IMR-90 (cell line): ENCODE results near the gene GMCL2. TPM values are rescaled to one million over a fixed set of nuclear protein-coding genes. Genes with fewer than 3 reads are reported as not detected.

Experiments used
- ATAC-seq: fragments of 200-7000 bp; cut with Tn5 transposase; 2 replicates; pipeline ENCODE4 v1.9.1; 2020; ENCODE audit warnings: low read depth, mild to moderate bottlenecking, moderate library complexity
- BruUV-seq: library from RNA; stranded (reverse); fragments of 400-500 nt; replicated peaks from 2 replicates; lab custom pipeline; 2021; lab: Mats Ljungman, UMichigan
- CTCF ChIA-PET: fragments of 300-600 bp; formaldehyde crosslinking; extraction: SDS; loops from one replicate; lab custom pipeline; 2021; ENCODE audit warnings: antibody characterized with exemption; lab: Yijun Ruan, JAX
- POLR2A ChIA-PET: fragments of 300-600 bp; sonication (Branson Sonifier 250); formaldehyde crosslinking; loops from one replicate; lab custom pipeline; 2022; ENCODE audit warnings: antibody characterized with exemption; ENCODE audit not compliant: unreplicated experiment; lab: Charles Lee
- DNase-seq: peaks from one replicate; pipeline ENCODE4 v3.0.0; 2013
- H2AFZ ChIP-seq: replicated peaks from 2 replicates; pipeline ENCODE3; 2013; ENCODE audit warnings: low read length, mild to moderate bottlenecking; ENCODE audit not compliant: poor library complexity
- H2AK5ac ChIP-seq: 2 replicates; pipeline ENCODE4 v1.6.1; 2013; ENCODE audit warnings: low read depth, low read length, inconsistent platforms
- H2AK9ac ChIP-seq: replicated peaks from 2 replicates; pipeline ENCODE3; 2013; ENCODE audit warnings: mild to moderate bottlenecking, low read depth, low read length, moderate library complexity; ENCODE audit not compliant: poor library complexity
- H2BK120ac ChIP-seq: 2 replicates; pipeline ENCODE4 v1.6.1; 2013; ENCODE audit warnings: low read depth, low read length, inconsistent platforms
- H2BK15ac ChIP-seq: 3 replicates; pipeline ENCODE4 v1.6.1; 2013; ENCODE audit warnings: low read depth, low read length, inconsistent platforms
- H2BK20ac ChIP-seq: 2 replicates; pipeline ENCODE4 v1.6.1; 2013; ENCODE audit warnings: low read depth, mild to moderate bottlenecking, inconsistent platforms, low read length, moderate library complexity
- H2BK5ac ChIP-seq: 2 replicates; pipeline ENCODE4 v1.6.1; 2013; ENCODE audit warnings: mild to moderate bottlenecking, low read depth, low read length, inconsistent platforms; ENCODE audit not compliant: poor library complexity, severe bottlenecking
- H3K14ac ChIP-seq: replicated peaks from 2 replicates; pipeline ENCODE4 v1.6.1; 2013; ENCODE audit warnings: low read depth, low read length, inconsistent platforms
- H3K18ac ChIP-seq: 2 replicates; pipeline ENCODE4 v1.6.1; 2013; ENCODE audit warnings: low read depth, low read length, control low read depth
- H3K23ac ChIP-seq: 2 replicates; pipeline ENCODE4 v1.6.1; 2013; ENCODE audit warnings: low read depth, low read length, inconsistent platforms
- H3K27ac ChIP-seq: 2 replicates; pipeline ENCODE4 v1.5.1; 2013; ENCODE audit warnings: mild to moderate bottlenecking, control low read depth, low read length; ENCODE audit not compliant: insufficient read depth
- H3K27me3 ChIP-seq: 2 replicates; pipeline ENCODE4 v1.6.1; 2013; ENCODE audit warnings: low read length; ENCODE audit not compliant: control insufficient read depth, insufficient read depth
- H3K36me3 ChIP-seq: 2 replicates; pipeline ENCODE4 v1.6.1; 2013; ENCODE audit warnings: low read length, mixed read lengths; ENCODE audit not compliant: control insufficient read depth, insufficient read depth
- H3K4ac ChIP-seq: 2 replicates; pipeline ENCODE4 v1.6.1; 2013; ENCODE audit warnings: low read depth, low read length, inconsistent platforms
- H3K4me1 ChIP-seq: 2 replicates; pipeline ENCODE4 v1.6.1; 2013; ENCODE audit warnings: low read length, mixed read lengths; ENCODE audit not compliant: control insufficient read depth, insufficient read depth
- H3K4me2 ChIP-seq: 2 replicates; pipeline ENCODE4 v1.6.1; 2013; ENCODE audit warnings: low read depth, mild to moderate bottlenecking, control low read depth, low read length, moderate library complexity
- H3K4me3 ChIP-seq: 2 replicates; pipeline ENCODE4 v1.5.1; 2013; ENCODE audit warnings: low read depth, mild to moderate bottlenecking, control low read depth, low read length, moderate library complexity; ENCODE audit not compliant: insufficient read depth
- H3K56ac ChIP-seq: 2 replicates; pipeline ENCODE4 v1.6.1; 2013; ENCODE audit warnings: low read length, inconsistent platforms; ENCODE audit not compliant: insufficient read depth; ENCODE audit errors: extremely low read depth
- H3K79me1 ChIP-seq, 2 experiments: 2 replicates each; pipeline ENCODE4 v1.6.1; 2013; ENCODE audit warnings: low read length in 2 of 2, inconsistent platforms in 1 of 2, low read depth in 1 of 2
- H3K9ac ChIP-seq: 2 replicates; pipeline ENCODE4 v1.6.1; 2013; ENCODE audit warnings: low read depth, low read length, control low read depth
- H3K9me1 ChIP-seq: 2 replicates; pipeline ENCODE4 v1.6.1; 2013; ENCODE audit warnings: low read length, inconsistent platforms; ENCODE audit not compliant: insufficient read depth
- H3K9me3 ChIP-seq: 2 replicates; pipeline ENCODE4 v1.6.1; 2013; ENCODE audit warnings: low read length; ENCODE audit not compliant: control insufficient read depth, insufficient read depth
- H4K20me1 ChIP-seq: 2 replicates; pipeline ENCODE4 v1.6.1; 2013; ENCODE audit warnings: low read length, inconsistent platforms; ENCODE audit not compliant: insufficient read depth
- H4K5ac ChIP-seq: 2 replicates; pipeline ENCODE4 v1.6.1; 2013; ENCODE audit warnings: mild to moderate bottlenecking, low read depth, low read length, control low read depth
- H4K8ac ChIP-seq, 2 experiments: 2 replicates each; pipeline ENCODE4 v1.6.1; 2013; ENCODE audit warnings: low read depth in 2 of 2, low read length in 2 of 2, control low read depth in 1 of 2, inconsistent platforms in 1 of 2
- H4K91ac ChIP-seq: 2 replicates; pipeline ENCODE4 v1.6.1; 2013; ENCODE audit warnings: low read depth, low read length, inconsistent platforms; ENCODE audit not compliant: insufficient read depth
- BHLHE40 ChIP-seq: fragments of 150-350 bp; IDR thresholded peaks from 2 replicates; pipeline ENCODE4 v1.6.1; 2016; ENCODE audit warnings: mild to moderate bottlenecking, low read depth, low read length
- CEBPB ChIP-seq: IDR thresholded peaks from 2 replicates; pipeline ENCODE4 v1.6.1; 2012; ENCODE audit warnings: low read depth, low read length, improper control_type of control experiment
- CHD1 ChIP-seq: IDR thresholded peaks from 2 replicates; pipeline ENCODE4 v1.6.1; 2012; ENCODE audit warnings: low read depth, low read length, improper control_type of control experiment
- FOS ChIP-seq: fragments of 150-350 bp; IDR thresholded peaks from 2 replicates; pipeline ENCODE4 v1.6.1; 2016; ENCODE audit warnings: low read depth, low read length
- MAFK ChIP-seq: IDR thresholded peaks from 2 replicates; pipeline ENCODE4 v1.6.1; 2012; ENCODE audit warnings: low read depth, low read length, improper control_type of control experiment
- MAZ ChIP-seq: IDR thresholded peaks from 2 replicates; pipeline ENCODE4 v1.6.1; 2012; ENCODE audit warnings: low read depth, mild to moderate bottlenecking, low read length, improper control_type of control experiment, moderate library complexity, borderline replicate concordance
- MXI1 ChIP-seq: IDR thresholded peaks from 2 replicates; pipeline ENCODE4 v1.6.1; 2012; ENCODE audit warnings: low read depth, mild to moderate bottlenecking, low read length, moderate library complexity, borderline replicate concordance
- NFE2L2 ChIP-seq: fragments of 150-350 bp; IDR thresholded peaks from 2 replicates; pipeline ENCODE4 v1.6.1; 2016; ENCODE audit warnings: low read depth, mild to moderate bottlenecking, low read length
- POLR2A ChIP-seq: IDR thresholded peaks from 2 replicates; pipeline ENCODE4 v1.6.1; 2012; ENCODE audit warnings: mild to moderate bottlenecking, low read depth, low read length
- RAD21 ChIP-seq: IDR thresholded peaks from 2 replicates; pipeline ENCODE4 v1.6.1; 2012; ENCODE audit warnings: low read length, improper control_type of control experiment
- RCOR1 ChIP-seq: IDR thresholded peaks from 2 replicates; pipeline ENCODE4 v1.6.1; 2012; ENCODE audit warnings: mild to moderate bottlenecking, low read length, improper control_type of control experiment; ENCODE audit not compliant: insufficient replicate concordance
- RFX5 ChIP-seq: IDR thresholded peaks from 2 replicates; pipeline ENCODE4 v1.8.0; 2012; ENCODE audit warnings: low read depth, mild to moderate bottlenecking, low read length, moderate library complexity
- SMC3 ChIP-seq: fragments of 150-350 bp; IDR thresholded peaks from 2 replicates; pipeline ENCODE4 v1.6.1; 2016; ENCODE audit warnings: low read depth, mild to moderate bottlenecking, antibody characterized with exemption, low read length, moderate library complexity
- WGBS, 2 experiments: methylation state at CpG; one replicate each; pipeline versions ENCODE4 v1.1.5 to v1.1.7; 2013; ENCODE audit warnings: missing lambda C conversion rate in 2 of 2; ENCODE audit not compliant: insufficient read length in 1 of 2; ENCODE audit errors: extremely low coverage in 2 of 2; 5-methylcytosine and 5-hydroxymethylcytosine counted together
- dilution Hi-C: fragments of 300-500 bp; cut with HindIII; formaldehyde crosslinking; loops from one replicate; pipeline ENCODE4 v1.14.3; 2018; ENCODE audit warnings: low sequenced_read_pairs; ENCODE audit not compliant: unreplicated experiment
- in situ Hi-C: fragments of 300-500 bp; cut with MboI; formaldehyde crosslinking; loops from 3 replicates; pipeline ENCODE4 v1.14.3; 2019; ENCODE audit warnings: low sequenced_read_pairs, inconsistent platforms, mixed read lengths
- intact Hi-C: fragments of 100-400 bp; cut with micrococcal nuclease; formaldehyde crosslinking; loops from 2 replicates; pipeline ENCODE4 v1.10.0; 2022
- polyA plus RNA-seq, 3 experiments: library from polyadenylated mRNA; depleted of rRNA; stranded (reverse); fragments of >200 nt; gene quantifications; 2 replicates each; pipeline ENCODE4 v1.2.3, GENCODE V29; 2012; ENCODE audit warnings: low replicate concordance in 1 of 3
- total RNA-seq: library from RNA; depleted of rRNA; stranded (reverse); fragments of >200 nt; gene quantifications from 2 replicates; pipeline ENCODE4 v1.2.3, GENCODE V29; 2012
- TF ChIP-seq, protein P1 (sequence below): conservative IDR thresholded peaks from 2 replicates; pipeline ENCODE4 v1.5.1; 2012; ENCODE audit warnings: mild to moderate bottlenecking, low read depth, low read length, improper control_type of control experiment
- TF ChIP-seq, protein P2 (sequence below): fragments of 150-350 bp; IDR thresholded peaks from 2 replicates; pipeline ENCODE4 v1.6.1; 2016; ENCODE audit warnings: low read depth, mild to moderate bottlenecking, low read length, moderate library complexity, borderline replicate concordance
- TF ChIP-seq, protein P3 (sequence below): fragments of 150-350 bp; IDR thresholded peaks from 2 replicates; pipeline ENCODE4 v1.6.1; 2017; ENCODE audit warnings: mild to moderate bottlenecking, antibody characterized with exemption, low read length, low read depth

GMCL2 gene
- total and polyA plus RNA-seq, 2 of the 4 experiments (the other 2 are of a cell fraction) = not detected

DNA sequence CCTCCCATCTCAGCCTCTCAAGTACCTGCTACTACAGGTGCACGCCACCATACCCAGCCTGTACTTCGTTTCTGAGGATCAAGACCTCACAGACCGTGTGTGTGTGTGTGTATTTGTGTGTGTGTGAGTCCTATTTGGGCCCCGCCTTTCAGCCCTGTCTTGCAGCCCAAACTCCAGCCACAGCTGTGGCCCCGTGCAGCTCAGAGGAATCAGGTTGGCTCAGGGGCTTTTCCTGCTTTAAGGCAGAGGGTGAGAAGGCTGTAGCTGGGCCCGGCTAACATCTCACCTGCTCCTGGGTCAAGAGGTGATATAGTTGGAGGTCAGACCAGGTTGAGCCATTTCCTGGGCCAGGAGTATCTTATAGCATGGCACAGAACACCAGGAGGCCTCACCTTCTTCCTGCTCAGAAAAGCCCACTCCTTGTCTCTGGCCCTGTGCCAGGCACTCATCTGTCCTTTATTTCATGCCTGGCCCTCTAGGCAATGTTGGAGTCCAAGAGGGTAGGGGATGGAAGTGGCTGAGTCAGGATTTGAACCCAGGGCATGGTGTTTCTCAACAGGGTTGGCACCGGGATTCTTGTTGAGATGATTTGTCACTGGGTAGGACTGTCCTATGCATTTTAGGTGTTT, 47.1 kb upstream of the GMCL2 start:
- DNase-seq (no peak), ATAC-seq (no peak)
- intact Hi-C loops = loop anchor here (5.0 kb wide), 1 partner anchor 393 kb away; the partner anchor contains the start of gene CLK4
- in situ Hi-C loops = no loop called here
- Histone ChIP-seq H4K91ac (no peak overlapping the region), H3K4me2 (no peak overlapping the region), H3K18ac (no peak overlapping the region), H2BK120ac (no peak overlapping the region), H3K9me3 (no peaks in the 10 kb centered on the region), H3K9me1 (peaks cover 20% of the 10 kb centered on the region), H3K23ac (no peak overlapping the region), H3K9ac (no peak overlapping the region), H2BK15ac (no peak overlapping the region), H2AFZ (no peak overlapping the region), H4K5ac (no peak overlapping the region), H3K56ac (no peak overlapping the region), H2AK9ac (no peak overlapping the region), H3K4ac (no peak overlapping the region), H2BK5ac (no peak overlapping the region), H2AK5ac (no peak overlapping the region), H4K8ac (no peak overlapping the region), H4K20me1 (peaks cover 6% of the 10 kb centered on the region; the same call in 1 of the 2 replicates), H3K36me3 (peaks cover 11% of the 10 kb centered on the region), H3K27me3 (no peaks in the 10 kb centered on the region), H3K27ac (no peak overlapping the region), H2BK20ac (no peak overlapping the region), H3K79me1 (peaks cover 21 to 28% of the 10 kb centered on the region in 2 experiments), H3K14ac (no peak overlapping the region), H3K4me3 (no peak overlapping the region), H3K4me1 (peaks cover 9% of the 10 kb centered on the region)
- TF ChIP-seq NFE2L2 (no peak), SMC3 (no peak), RFX5 (no peak), FOS (no peak), MAFK (no peak), MXI1 (no peak), RAD21 (no peak), MAZ (no peak), BHLHE40 (no peak), RCOR1 (no peak), CEBPB (no peak), POLR2A (no peak), CHD1 (no peak)
- TF ChIP-seq, protein P1, sequence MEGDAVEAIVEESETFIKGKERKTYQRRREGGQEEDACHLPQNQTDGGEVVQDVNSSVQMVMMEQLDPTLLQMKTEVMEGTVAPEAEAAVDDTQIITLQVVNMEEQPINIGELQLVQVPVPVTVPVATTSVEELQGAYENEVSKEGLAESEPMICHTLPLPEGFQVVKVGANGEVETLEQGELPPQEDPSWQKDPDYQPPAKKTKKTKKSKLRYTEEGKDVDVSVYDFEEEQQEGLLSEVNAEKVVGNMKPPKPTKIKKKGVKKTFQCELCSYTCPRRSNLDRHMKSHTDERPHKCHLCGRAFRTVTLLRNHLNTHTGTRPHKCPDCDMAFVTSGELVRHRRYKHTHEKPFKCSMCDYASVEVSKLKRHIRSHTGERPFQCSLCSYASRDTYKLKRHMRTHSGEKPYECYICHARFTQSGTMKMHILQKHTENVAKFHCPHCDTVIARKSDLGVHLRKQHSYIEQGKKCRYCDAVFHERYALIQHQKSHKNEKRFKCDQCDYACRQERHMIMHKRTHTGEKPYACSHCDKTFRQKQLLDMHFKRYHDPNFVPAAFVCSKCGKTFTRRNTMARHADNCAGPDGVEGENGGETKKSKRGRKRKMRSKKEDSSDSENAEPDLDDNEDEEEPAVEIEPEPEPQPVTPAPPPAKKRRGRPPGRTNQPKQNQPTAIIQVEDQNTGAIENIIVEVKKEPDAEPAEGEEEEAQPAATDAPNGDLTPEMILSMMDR = no peak
- TF ChIP-seq, protein P2, sequence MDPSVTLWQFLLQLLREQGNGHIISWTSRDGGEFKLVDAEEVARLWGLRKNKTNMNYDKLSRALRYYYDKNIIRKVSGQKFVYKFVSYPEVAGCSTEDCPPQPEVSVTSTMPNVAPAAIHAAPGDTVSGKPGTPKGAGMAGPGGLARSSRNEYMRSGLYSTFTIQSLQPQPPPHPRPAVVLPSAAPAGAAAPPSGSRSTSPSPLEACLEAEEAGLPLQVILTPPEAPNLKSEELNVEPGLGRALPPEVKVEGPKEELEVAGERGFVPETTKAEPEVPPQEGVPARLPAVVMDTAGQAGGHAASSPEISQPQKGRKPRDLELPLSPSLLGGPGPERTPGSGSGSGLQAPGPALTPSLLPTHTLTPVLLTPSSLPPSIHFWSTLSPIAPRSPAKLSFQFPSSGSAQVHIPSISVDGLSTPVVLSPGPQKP = no peak
- TF ChIP-seq, protein P3, sequence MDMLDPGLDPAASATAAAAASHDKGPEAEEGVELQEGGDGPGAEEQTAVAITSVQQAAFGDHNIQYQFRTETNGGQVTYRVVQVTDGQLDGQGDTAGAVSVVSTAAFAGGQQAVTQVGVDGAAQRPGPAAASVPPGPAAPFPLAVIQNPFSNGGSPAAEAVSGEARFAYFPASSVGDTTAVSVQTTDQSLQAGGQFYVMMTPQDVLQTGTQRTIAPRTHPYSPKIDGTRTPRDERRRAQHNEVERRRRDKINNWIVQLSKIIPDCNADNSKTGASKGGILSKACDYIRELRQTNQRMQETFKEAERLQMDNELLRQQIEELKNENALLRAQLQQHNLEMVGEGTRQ = no peak
- dilution Hi-C loops = no loop called here
- 100% methylated on average over 1 of the region's 7 CpGs; no CpG with 5 or more reads in 1 of the 2 experiments for WGBS, 2 experiments
- POLR2A ChIA-PET = no interaction called here
- CTCF ChIA-PET = no interaction called here
- BruUV-seq = no TSS peak
